ENCODE data around the gene HIF1AN. TPM values are rescaled to one million over a fixed set of nuclear protein-coding genes. Genes with fewer than 3 reads are reported as not detected.

Gene HIF1AN
- 8.8 and 9.7 TPM in 2 replicates for total RNA-seq

DNA sequence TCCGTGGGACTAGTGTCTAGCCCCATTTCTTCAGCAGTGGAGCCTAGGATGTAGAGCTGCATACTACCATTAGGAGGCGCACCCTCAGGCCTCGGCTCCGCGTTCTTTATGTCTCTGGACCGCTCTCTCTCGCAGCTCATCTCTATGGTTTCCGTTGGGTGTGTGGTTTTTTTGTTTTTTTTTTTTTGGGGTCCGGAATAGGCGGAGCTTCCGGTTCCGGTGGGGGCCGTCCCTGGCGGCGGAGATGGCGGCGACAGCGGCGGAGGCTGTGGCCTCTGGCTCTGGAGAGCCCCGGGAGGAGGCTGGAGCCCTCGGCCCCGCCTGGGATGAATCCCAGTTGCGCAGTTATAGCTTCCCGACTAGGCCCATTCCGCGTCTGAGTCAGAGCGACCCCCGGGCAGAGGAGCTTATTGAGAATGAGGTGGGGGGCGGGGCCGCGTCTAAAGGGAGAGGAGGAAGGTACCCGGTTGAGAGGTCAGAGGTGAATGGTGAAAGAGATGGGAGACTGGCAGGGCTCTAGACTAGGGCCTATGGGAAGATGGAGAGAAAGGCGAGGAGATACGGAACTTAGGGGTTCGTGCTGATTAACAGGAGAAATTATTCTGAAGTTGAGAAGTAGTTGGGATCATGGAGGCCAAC, at the start of gene HIF1AN:
HIF1AN (plus strand) TSS at position 229 of the 639 bp plus-strand sequence; CDS start at position 245, 16 bp downstream.

DNA sequence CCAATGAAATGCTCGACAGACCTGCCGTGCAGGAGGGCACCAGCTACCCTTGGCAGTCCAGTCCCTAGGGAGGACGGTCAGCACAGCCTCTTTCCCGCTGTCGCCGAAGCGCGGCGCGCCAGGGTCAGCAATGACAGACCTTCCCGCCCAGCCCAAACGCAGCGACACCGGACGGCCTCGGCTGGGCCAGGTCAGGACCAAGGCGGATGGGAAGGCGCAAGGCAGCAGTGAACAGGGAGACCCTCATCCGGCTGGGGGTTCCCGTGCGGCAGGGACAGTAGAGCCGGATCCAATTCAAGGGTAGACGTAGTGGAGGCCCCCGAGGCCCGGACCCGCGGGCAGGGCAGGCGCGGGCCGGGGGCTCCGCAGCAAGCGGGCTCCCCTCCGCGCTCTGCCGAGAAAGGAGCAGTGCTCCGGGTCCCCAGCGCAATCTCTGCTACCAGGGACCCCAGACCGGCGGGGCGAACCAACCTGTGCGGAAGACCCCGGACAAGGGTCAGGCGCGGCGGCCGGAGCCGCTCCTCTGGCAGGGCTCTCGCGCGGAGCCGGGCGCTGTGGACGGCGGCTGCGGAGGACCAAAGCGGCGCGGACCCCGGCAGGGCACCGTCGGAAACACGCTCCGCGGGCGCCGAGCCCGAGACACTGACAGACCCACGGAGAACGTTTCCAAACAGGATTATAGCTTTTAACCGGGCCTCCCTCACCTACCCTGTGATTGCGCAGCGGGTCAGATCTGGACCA, 16.3 kb upstream of the HIF1AN start, which contains the start of gene SEC31B:
SEC31B (minus strand) TSS at position 551 of the 741 bp plus-strand sequence. CDS start 2,909 bp downstream, outside the sequence.

GRCh38 chr10:100529475-100530298, 6.1 kb upstream of the HIF1AN start, which contains the start of gene NDUFB8:
TSS of gene NDUFB8 (minus strand) at chr10:100529871. CDS start at chr10:100529851, 20 bp downstream.

Other genes starting within 250 kb of the HIF1AN start
- gene BLOC1S2, start 249.3 kb upstream of the HIF1AN start, total RNA-seq = 42.1 and 48.4 TPM in 2 replicates
- gene PKD2L1, start 205.7 kb upstream of the HIF1AN start, total RNA-seq = not detected in 2 replicates
- gene SCD, start 188.7 kb upstream of the HIF1AN start, total RNA-seq = 70.2 and 157 TPM in 2 replicates
- gene WNT8B, start 72.9 kb upstream of the HIF1AN start, total RNA-seq = not detected in 2 replicates
- 3.8 and 5.2 TPM in 2 replicates for gene SEC31B, start 16.1 kb upstream of the HIF1AN start, total RNA-seq
- 121 and 148 TPM in 2 replicates for gene NDUFB8, start 6.1 kb upstream of the HIF1AN start, total RNA-seq
- gene PAX2, start 209.6 kb downstream of the HIF1AN start, total RNA-seq = not detected in 2 replicates